ENCODE measurements around the gene DYNC2H1.

- TF ChIP-seq CTCF (IDR thresholded peaks at IDR 0.05; ENCODE audit: low read depth, low read length): no peak
- TF ChIP-seq EZH2phosphoT487 (IDR thresholded peaks at IDR 0.05; ENCODE audit: low read depth): no peak
These were observed 29.4 kb upstream of the DYNC2H1 start for GRCh38 chr11:103079833-103080232.
